K562 (cell line): ENCODE data around the gene NXT1.

Source experiments
- CBFB ChIP-seq: sonication (generic); formaldehyde crosslinking; IDR thresholded peaks from 2 replicates; pipeline ENCODE4 v1.4.0; 2020; ENCODE audit warnings: mild to moderate bottlenecking, missing genetic modification reagents
- CHD7 ChIP-seq: fragments of 200-600 bp; sonication (generic); IDR thresholded peaks from one replicate; pipeline ENCODE4 v1.6.1; 2012; ENCODE audit warnings: mild to moderate bottlenecking, low read depth, low read length, inconsistent platforms
- E4F1 ChIP-seq: fragments of 250-450 bp; sonication (Bioruptor Pico); IDR thresholded peaks from 2 replicates; pipeline ENCODE4 v1.5.0; 2021; ENCODE audit warnings: mild to moderate bottlenecking, borderline replicate concordance
- FOXA3 ChIP-seq, 2 experiments: fragments of 450-650 bp in 1 of 2; sonication (generic) in 1 of 2; formaldehyde crosslinking; IDR thresholded peaks in 1 of 2; conservative IDR thresholded peaks in 1 of 2; 2 replicates each; pipeline versions ENCODE4 v1.4.0 to v1.8.0; 2020 to 2022; ENCODE audit warnings: mild to moderate bottlenecking in 2 of 2, missing genetic modification reagents in 1 of 2
- IRF9 ChIP-seq: fragments of 450-650 bp; IDR thresholded peaks from 2 replicates; pipeline ENCODE4 v1.6.1; 2016; ENCODE audit warnings: missing biosample characterization, missing genetic modification characterization
- NCOA1 ChIP-seq: fragments of 450-650 bp; IDR thresholded peaks from 2 replicates; pipeline ENCODE4 v1.6.1; 2016; ENCODE audit warnings: low read depth
- NFIC ChIP-seq: fragments of 450-650 bp; IDR thresholded peaks from 2 replicates; pipeline ENCODE4 v1.6.1; 2017; ENCODE audit warnings: mild to moderate bottlenecking, inconsistent platforms
- POLR2A ChIP-seq: fragments of 450-650 bp; conservative IDR thresholded peaks from 2 replicates; pipeline ENCODE4 v1.6.1; 2016
- SMARCC2 ChIP-seq: fragments of 450-650 bp; IDR thresholded peaks from 2 replicates; pipeline ENCODE4 v1.6.1; 2017; ENCODE audit warnings: antibody characterized with exemption, moderate library complexity, mild to moderate bottlenecking, low read depth
- SP2 ChIP-seq: IDR thresholded peaks from 2 replicates; pipeline ENCODE4 v1.6.1; 2011; ENCODE audit warnings: mild to moderate bottlenecking, low read depth, low read length, moderate library complexity; ENCODE audit not compliant: poor library complexity, severe bottlenecking; ENCODE audit errors: extremely low read depth
- TCF7 ChIP-seq: sonication (generic); IDR thresholded peaks from 2 replicates; pipeline ENCODE4 v1.6.1; 2016; ENCODE audit warnings: antibody characterized with exemption, borderline replicate concordance
- ZNF124 ChIP-seq: sonication (generic); formaldehyde crosslinking; IDR thresholded peaks from 2 replicates; pipeline ENCODE4 v1.8.1; 2022; ENCODE audit warnings: missing genetic modification reagents
- TF ChIP-seq, protein P1 (sequence below): fragments of 450-650 bp; IDR thresholded peaks from one replicate; pipeline ENCODE4 v1.6.1; 2018; ENCODE audit warnings: mild to moderate bottlenecking, moderate library complexity; ENCODE audit not compliant: partially characterized antibody

- TF ChIP-seq NCOA1: no peak
- TF ChIP-seq CBFB (CRISPR knock-in tag): no peak
- TF ChIP-seq SMARCC2: no peak
- no peak for TF ChIP-seq ZNF124 (CRISPR knock-in tag)
- no peak for TF ChIP-seq FOXA3 (CRISPR knock-in tag; conservative IDR thresholded peaks at IDR 0.05 in 1 of 2, IDR thresholded peaks at IDR 0.05 in 1 of 2)
- TF ChIP-seq NFIC: no peak
- no peak for TF ChIP-seq IRF9
- TF ChIP-seq TCF7: no peak
- TF ChIP-seq POLR2A: no peak
- TF ChIP-seq, protein P1, sequence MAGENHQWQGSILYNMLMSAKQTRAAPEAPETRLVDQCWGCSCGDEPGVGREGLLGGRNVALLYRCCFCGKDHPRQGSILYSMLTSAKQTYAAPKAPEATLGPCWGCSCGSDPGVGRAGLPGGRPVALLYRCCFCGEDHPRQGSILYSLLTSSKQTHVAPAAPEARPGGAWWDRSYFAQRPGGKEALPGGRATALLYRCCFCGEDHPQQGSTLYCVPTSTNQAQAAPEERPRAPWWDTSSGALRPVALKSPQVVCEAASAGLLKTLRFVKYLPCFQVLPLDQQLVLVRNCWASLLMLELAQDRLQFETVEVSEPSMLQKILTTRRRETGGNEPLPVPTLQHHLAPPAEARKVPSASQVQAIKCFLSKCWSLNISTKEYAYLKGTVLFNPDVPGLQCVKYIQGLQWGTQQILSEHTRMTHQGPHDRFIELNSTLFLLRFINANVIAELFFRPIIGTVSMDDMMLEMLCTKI: no peak
- TF ChIP-seq SP2: no peak
- TF ChIP-seq CHD7: no peak
- no peak for TF ChIP-seq E4F1 (CRISPR knock-in tag)
Observed at GRCh38 chr20:23390091-23390774, 39.6 kb downstream of the NXT1 start.
